Liver (tissue), 9 donors: ENCODE measurements around the gene ANKRD11. TPM values are rescaled to one million over a fixed set of nuclear protein-coding genes. Genes with fewer than 3 reads are reported as not detected.
"Not testable (repeated sequence)": the region's sequence is repeated elsewhere in the genome, so short reads cannot be mapped to it uniquely, and the experiment has no call there.

Experiments used
- DNase-seq: peaks from one replicate; pipeline ENCODE4 v3.0.0-alpha.2; 2017; ENCODE audit warnings: low spot score
- H3K27ac ChIP-seq, 2 donors: one replicate each; pipeline ENCODE4 v1.7.0; 2013; ENCODE audit warnings: inconsistent platforms in 2 of 2, low read length in 2 of 2, control low read depth in 1 of 2, low read depth in 1 of 2, mild to moderate bottlenecking in 1 of 2
- H3K27me3 ChIP-seq, 4 donors: one replicate each; pipeline versions ENCODE4 v1.6.1 to v1.7.0; 2013; ENCODE audit warnings: low read length in 3 of 4, inconsistent platforms in 1 of 4, mild to moderate bottlenecking in 1 of 4, moderate library complexity in 1 of 4; ENCODE audit not compliant: control insufficient read depth in 4 of 4, insufficient read depth in 4 of 4
- H3K36me3 ChIP-seq, 4 donors: one replicate each; pipeline versions ENCODE4 v1.6.1 to v1.7.0; 2013; ENCODE audit warnings: low read length in 3 of 4, mild to moderate bottlenecking in 3 of 4, low read depth in 1 of 4, moderate library complexity in 1 of 4; ENCODE audit not compliant: control insufficient read depth in 4 of 4, insufficient read depth in 3 of 4
- H3K4me1 ChIP-seq, 4 donors: one replicate each; pipeline versions ENCODE4 v1.6.1 to v1.7.0; 2013; ENCODE audit warnings: low read length in 3 of 4, mild to moderate bottlenecking in 3 of 4, moderate library complexity in 1 of 4; ENCODE audit not compliant: control insufficient read depth in 4 of 4, insufficient read depth in 4 of 4
- H3K4me3 ChIP-seq, 3 donors: one replicate each; pipeline versions ENCODE4 v1.6.1 to v1.7.0; 2013; ENCODE audit warnings: low read length in 3 of 3, control low read depth in 1 of 3, low read depth in 1 of 3, mild to moderate bottlenecking in 1 of 3
- H3K9ac ChIP-seq, 2 donors: one replicate each; pipeline ENCODE4 v1.7.0; 2013; ENCODE audit warnings: low read length in 2 of 2, mild to moderate bottlenecking in 2 of 2, moderate library complexity in 2 of 2, control low read depth in 1 of 2, low read depth in 1 of 2
- H3K9me3 ChIP-seq, 4 donors: one replicate each; pipeline versions ENCODE4 v1.6.1 to v1.7.0; 2013; ENCODE audit warnings: low read length in 3 of 4; ENCODE audit not compliant: control insufficient read depth in 4 of 4
- EGR1 ChIP-seq, 2 donors: IDR thresholded peaks; 2 replicates each; pipeline ENCODE4 v1.6.1; 2016 to 2018; ENCODE audit warnings: antibody characterized with exemption in 2 of 2, low read depth in 2 of 2
- FOXA1 ChIP-seq: IDR thresholded peaks from 2 replicates; pipeline ENCODE4 v1.6.1; 2016; ENCODE audit warnings: antibody characterized with exemption
- GABPA ChIP-seq, 2 donors: IDR thresholded peaks in 1 of 2; conservative IDR thresholded peaks in 1 of 2; 2 replicates each; pipeline ENCODE4 v1.6.1; 2016; ENCODE audit warnings: antibody characterized with exemption in 2 of 2, mild to moderate bottlenecking in 1 of 2, moderate library complexity in 1 of 2
- JUND ChIP-seq, 2 donors: IDR thresholded peaks; 2 replicates each; pipeline ENCODE4 v1.6.1; 2016; ENCODE audit warnings: antibody characterized with exemption in 2 of 2
- RAD21 ChIP-seq, 2 donors: IDR thresholded peaks; 2 replicates each; pipeline ENCODE4 v1.6.1; 2016; ENCODE audit warnings: antibody characterized with exemption in 2 of 2, mild to moderate bottlenecking in 2 of 2
- TAF1 ChIP-seq: conservative IDR thresholded peaks from 2 replicates; pipeline ENCODE4 v1.6.1; 2016; ENCODE audit warnings: antibody characterized with exemption, mild to moderate bottlenecking
- YY1 ChIP-seq: IDR thresholded peaks from 2 replicates; pipeline ENCODE4 v1.6.1; 2016; ENCODE audit warnings: antibody characterized with exemption, mild to moderate bottlenecking
- WGBS: extraction: QIAGEN DNeasy Blood & Tissue Kit; methylation state at CpG from one replicate; pipeline ENCODE4 v1.1.7; 2013; 5-methylcytosine and 5-hydroxymethylcytosine counted together
- polyA plus RNA-seq, 2 donors: library from polyadenylated mRNA; stranded (reverse) in 1 of 2; unstranded in 1 of 2; fragments of 200-250 nt in 1 of 2; fragments of >200 nt in 1 of 2; fragmentation: Nextera tagmentation in 1 of 2; extraction: Ambion mirVana in 1 of 2; gene quantifications; one replicate each; pipeline versions ENCODE4 v1.2.1 to v1.2.3, GENCODE V29; 2013 to 2015
- total RNA-seq, 2 donors: library from RNA; depleted of rRNA; stranded (reverse); fragments of >200 nt; gene quantifications; one replicate each; pipeline ENCODE4 v1.2.3, GENCODE V29; 2014
- TF ChIP-seq, protein P1 (sequence below): IDR thresholded peaks from 2 replicates; pipeline ENCODE4 v1.6.1; 2016; ENCODE audit warnings: antibody characterized with exemption, mild to moderate bottlenecking
- donor health status: healthy.
- donor health status: healthy.
- donor health status: healthy.
- donor health status: healthy.
- donor health status: healthy.

Gene ANKRD11
- total and polyA plus RNA-seq, 4 donors, result 16.3 to 55.1 (median 28.0) TPM

DNA sequence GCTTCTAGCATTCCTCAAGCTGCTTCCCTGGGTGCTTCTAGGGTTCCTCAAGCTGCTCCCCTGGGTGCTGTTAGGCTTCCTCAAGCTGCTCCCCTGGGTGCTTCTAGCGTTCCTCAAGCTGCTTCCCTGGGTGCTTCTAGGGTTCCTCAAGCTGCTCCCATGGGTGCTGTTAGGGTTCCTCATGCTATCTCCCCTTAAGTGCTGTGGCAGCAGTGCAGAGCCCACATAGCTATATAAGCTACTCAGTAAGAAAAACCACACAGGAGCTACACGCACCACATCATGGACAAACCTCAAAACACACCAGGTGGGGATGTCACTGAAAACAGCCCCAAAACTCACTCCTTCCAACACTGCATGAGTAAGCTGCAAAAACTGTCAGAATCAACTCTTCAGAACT lies 35.2 kb downstream of the ANKRD11 start:
- Histone ChIP-seq H3K4me1 (peaks cover 11 to 24% (median 15%) of the 10 kb centered on the region in 4 donors), H3K36me3 (no peaks in the 10 kb centered on the region), H3K27ac (no peak overlapping the region), H3K4me3 (no peak overlapping the region), H3K27me3 (no peaks in the 10 kb centered on the region), H3K9ac (no peak overlapping the region), H3K9me3 (no peaks in the 10 kb centered on the region)
- 88% methylated on average over 2 of the region's 2 CpGs for WGBS
- no peak for DNase-seq
- TF ChIP-seq JUND (IDR thresholded peaks at IDR 0.05) (no peak), RAD21 (IDR thresholded peaks at IDR 0.05) (no peak), GABPA (IDR thresholded peaks at IDR 0.05 in 1 of 2, conservative IDR thresholded peaks at IDR 0.05 in 1 of 2) (no peak)

GRCh38 chr16:89454378-89455125 lies 35.8 kb downstream of the ANKRD11 start:
- not testable (repeated sequence) for H3K9me3 ChIP-seq, DNase-seq, H3K36me3 ChIP-seq, H3K4me3 ChIP-seq, H3K9ac ChIP-seq, H3K27ac ChIP-seq, H3K27me3 ChIP-seq
- WGBS, result 97% methylated on average over 3 of the region's 3 CpGs
- H3K4me1 ChIP-seq, result peaks cover 11 to 28% (median 16%) of the 10 kb centered on the region in 4 donors

- Histone ChIP-seq H3K4me3 (no peak overlapping the region), H3K9ac (no peak overlapping the region), H3K4me1 (peaks cover 11 to 31% (median 16%) of the 10 kb centered on the region in 4 donors), H3K36me3 (no peaks in the 10 kb centered on the region), H3K27me3 (no peaks in the 10 kb centered on the region), H3K9me3 (no peaks in the 10 kb centered on the region), H3K27ac (no peak overlapping the region)
- TF ChIP-seq EGR1 (IDR thresholded peaks at IDR 0.05; ENCODE audit: low read depth in 2 of 2), result no peak
- no peak for TF ChIP-seq FOXA1
- no peak for TF ChIP-seq YY1
- TF ChIP-seq GABPA (IDR thresholded peaks at IDR 0.05 in 1 of 2, conservative IDR thresholded peaks at IDR 0.05 in 1 of 2), result no peak
- TF ChIP-seq, protein P1, sequence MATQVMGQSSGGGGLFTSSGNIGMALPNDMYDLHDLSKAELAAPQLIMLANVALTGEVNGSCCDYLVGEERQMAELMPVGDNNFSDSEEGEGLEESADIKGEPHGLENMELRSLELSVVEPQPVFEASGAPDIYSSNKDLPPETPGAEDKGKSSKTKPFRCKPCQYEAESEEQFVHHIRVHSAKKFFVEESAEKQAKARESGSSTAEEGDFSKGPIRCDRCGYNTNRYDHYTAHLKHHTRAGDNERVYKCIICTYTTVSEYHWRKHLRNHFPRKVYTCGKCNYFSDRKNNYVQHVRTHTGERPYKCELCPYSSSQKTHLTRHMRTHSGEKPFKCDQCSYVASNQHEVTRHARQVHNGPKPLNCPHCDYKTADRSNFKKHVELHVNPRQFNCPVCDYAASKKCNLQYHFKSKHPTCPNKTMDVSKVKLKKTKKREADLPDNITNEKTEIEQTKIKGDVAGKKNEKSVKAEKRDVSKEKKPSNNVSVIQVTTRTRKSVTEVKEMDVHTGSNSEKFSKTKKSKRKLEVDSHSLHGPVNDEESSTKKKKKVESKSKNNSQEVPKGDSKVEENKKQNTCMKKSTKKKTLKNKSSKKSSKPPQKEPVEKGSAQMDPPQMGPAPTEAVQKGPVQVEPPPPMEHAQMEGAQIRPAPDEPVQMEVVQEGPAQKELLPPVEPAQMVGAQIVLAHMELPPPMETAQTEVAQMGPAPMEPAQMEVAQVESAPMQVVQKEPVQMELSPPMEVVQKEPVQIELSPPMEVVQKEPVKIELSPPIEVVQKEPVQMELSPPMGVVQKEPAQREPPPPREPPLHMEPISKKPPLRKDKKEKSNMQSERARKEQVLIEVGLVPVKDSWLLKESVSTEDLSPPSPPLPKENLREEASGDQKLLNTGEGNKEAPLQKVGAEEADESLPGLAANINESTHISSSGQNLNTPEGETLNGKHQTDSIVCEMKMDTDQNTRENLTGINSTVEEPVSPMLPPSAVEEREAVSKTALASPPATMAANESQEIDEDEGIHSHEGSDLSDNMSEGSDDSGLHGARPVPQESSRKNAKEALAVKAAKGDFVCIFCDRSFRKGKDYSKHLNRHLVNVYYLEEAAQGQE, result no peak
- no peak for TF ChIP-seq JUND (IDR thresholded peaks at IDR 0.05)
- TF ChIP-seq TAF1, result no peak
- WGBS, result 68% methylated on average over 13 of the region's 13 CpGs
- no peak for DNase-seq
Observed at GRCh38 chr16:89453501-89454321, 36.6 kb downstream of the ANKRD11 start.
